Keratinocyte (primary cell): ENCODE measurements around the gene CHSY3.

Experiments
- CTCF ChIP-seq, 3 experiments: IDR thresholded peaks in 1 of 3; conservative IDR thresholded peaks in 1 of 3; optimal IDR thresholded peaks in 1 of 3; 2 replicates in 2 of 3; 3 replicates in 1 of 3; pipeline versions ENCODE3 to v1.5.1; 2011; ENCODE audit warnings: low read length in 3 of 3, mild to moderate bottlenecking in 3 of 3, moderate library complexity in 2 of 3, control low read depth in 1 of 3, inconsistent platforms in 1 of 3; ENCODE audit not compliant: insufficient read depth in 2 of 3; ENCODE audit errors: extremely low read depth in 1 of 3
- EZH2 ChIP-seq: IDR thresholded peaks from one replicate; pipeline ENCODE4 v1.6.1; 2012; ENCODE audit warnings: inconsistent platforms, mild to moderate bottlenecking, low read length, moderate library complexity

- TF ChIP-seq CTCF (optimal IDR thresholded peaks at IDR 0.05 in 1 of 3, IDR thresholded peaks at IDR 0.05 in 1 of 3, conservative IDR thresholded peaks at IDR 0.05 in 1 of 3; ENCODE audit: extremely low read depth in 1 of 3, insufficient read depth in 2 of 3, low read length in 3 of 3), result no peak
- no peak for TF ChIP-seq EZH2
Observed at GRCh38 chr5:130065617-130066016, 161.4 kb downstream of the CHSY3 start.
